ENCODE results near the gene TCF15. TPM values are rescaled to one million over a fixed set of nuclear protein-coding genes. Genes with fewer than 3 reads are reported as not detected.

Gene TCF15
- total RNA-seq, 1 donor from 2014 or later: 0.13 TPM

- Mint-ChIP-seq H3K4me1 (ENCODE audit: low read depth) (no peaks in the 10 kb centered on the region), H3K27me3 (ENCODE audit: insufficient read depth) (peaks cover 19% of the 10 kb centered on the region), H3K9me3 (no peaks in the 10 kb centered on the region), H3K27ac (no peak overlapping the region), H3K36me3 (ENCODE audit: low read depth) (no peaks in the 10 kb centered on the region), H3K4me3 (no peak overlapping the region)
- intact Hi-C loops (cut with micrococcal nuclease): no loop called here
- no peak for DNase-seq (ENCODE audit: low spot score)
Measured at GRCh38 chr20:577167-577791, 32.8 kb downstream of the TCF15 start.

DNA sequence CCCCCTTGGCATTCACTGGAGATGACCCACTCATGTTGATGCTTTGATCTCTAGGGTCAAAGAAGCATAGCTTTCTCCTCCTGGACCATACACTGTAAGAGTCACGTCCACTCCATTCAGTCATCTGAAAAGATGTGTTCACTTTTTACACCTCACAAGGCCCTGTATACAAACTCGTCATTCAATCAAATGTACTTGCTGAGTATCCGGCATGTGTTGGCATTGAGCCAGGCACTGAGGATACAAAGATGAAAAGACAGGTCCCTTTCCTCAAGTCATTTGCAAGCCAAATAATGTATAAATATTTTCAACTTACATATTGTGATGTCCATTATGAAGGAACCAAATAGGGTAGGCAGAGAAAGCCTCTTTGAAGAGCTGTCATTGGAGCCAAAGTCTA, 34.0 kb downstream of the TCF15 start:
- Mint-ChIP-seq H3K9me3 (no peaks in the 10 kb centered on the region), H3K4me3 (no peak overlapping the region), H3K36me3 (ENCODE audit: low read depth) (no peaks in the 10 kb centered on the region), H3K27me3 (ENCODE audit: insufficient read depth) (peaks cover 19% of the 10 kb centered on the region), H3K4me1 (ENCODE audit: low read depth) (no peaks in the 10 kb centered on the region), H3K27ac (no peak overlapping the region)
- no peak for DNase-seq (ENCODE audit: low spot score)
- intact Hi-C loops (cut with micrococcal nuclease): no loop called here

DNA sequence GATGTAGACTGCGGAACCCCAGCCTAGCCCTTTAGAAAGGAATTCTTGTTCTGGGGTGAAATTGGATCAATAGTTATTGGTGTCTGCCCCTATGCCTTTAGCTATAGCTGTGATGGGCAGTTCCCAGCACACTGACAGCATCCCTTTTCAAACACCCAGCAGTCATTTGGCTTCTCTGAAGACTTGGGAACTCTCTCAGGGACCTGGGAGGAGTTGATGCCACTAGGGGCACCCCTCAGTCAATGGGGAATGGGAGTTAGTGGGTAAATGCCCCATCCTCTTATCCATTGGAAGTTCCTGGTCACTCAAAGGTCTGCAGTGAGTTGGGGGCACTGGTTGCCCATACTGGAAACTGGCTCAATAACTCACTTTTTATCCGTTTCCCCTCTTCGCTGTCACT, 34.9 kb downstream of the TCF15 start:
- no peaks in the 10 kb centered on the region for H3K9me3 Mint-ChIP-seq
- no peak for DNase-seq (ENCODE audit: low spot score)
- no peak overlapping the region for H3K27ac Mint-ChIP-seq
- intact Hi-C loops (cut with micrococcal nuclease): no loop called here
- H3K36me3 Mint-ChIP-seq (ENCODE audit: low read depth): no peaks in the 10 kb centered on the region
- no peaks in the 10 kb centered on the region for H3K4me1 Mint-ChIP-seq (ENCODE audit: low read depth)
- H3K4me3 Mint-ChIP-seq: no peak overlapping the region
- peaks cover 19% of the 10 kb centered on the region for H3K27me3 Mint-ChIP-seq (ENCODE audit: insufficient read depth)

GRCh38 chr20:574297-574942, 35.7 kb downstream of the TCF15 start:
- Mint-ChIP-seq H3K4me3 (no peak overlapping the region), H3K9me3 (no peaks in the 10 kb centered on the region), H3K36me3 (ENCODE audit: low read depth) (no peaks in the 10 kb centered on the region), H3K27ac (no peak overlapping the region), H3K27me3 (ENCODE audit: insufficient read depth) (peaks cover 22% of the 10 kb centered on the region), H3K4me1 (ENCODE audit: low read depth) (no peaks in the 10 kb centered on the region)
- no peak for DNase-seq (ENCODE audit: low spot score)
- intact Hi-C loops (cut with micrococcal nuclease): no loop called here

GRCh38 chr20:573414-574296, 36.5 kb downstream of the TCF15 start:
- peaks cover 26% of the 10 kb centered on the region for H3K27me3 Mint-ChIP-seq (ENCODE audit: insufficient read depth)
- H3K4me3 Mint-ChIP-seq: no peak overlapping the region
- no peaks in the 10 kb centered on the region for H3K36me3 Mint-ChIP-seq (ENCODE audit: low read depth)
- no peak for DNase-seq (ENCODE audit: low spot score)
- intact Hi-C loops (cut with micrococcal nuclease): no loop called here
- no peak overlapping the region for H3K27ac Mint-ChIP-seq
- H3K9me3 Mint-ChIP-seq: no peaks in the 10 kb centered on the region
- H3K4me1 Mint-ChIP-seq (ENCODE audit: low read depth): no peaks in the 10 kb centered on the region

- DNase-seq (ENCODE audit: low spot score): no peak
- Mint-ChIP-seq H3K27me3 (ENCODE audit: insufficient read depth) (peaks cover 27% of the 10 kb centered on the region), H3K9me3 (no peaks in the 10 kb centered on the region), H3K27ac (no peak overlapping the region), H3K4me1 (ENCODE audit: low read depth) (no peaks in the 10 kb centered on the region), H3K4me3 (no peak overlapping the region), H3K36me3 (ENCODE audit: low read depth) (no peaks in the 10 kb centered on the region)
- intact Hi-C loops (cut with micrococcal nuclease): no loop called here
Measured at GRCh38 chr20:572727-573126, 37.4 kb downstream of the TCF15 start.

GRCh38 chr20:571754-572441, 38.2 kb downstream of the TCF15 start:
- Mint-ChIP-seq H3K9me3 (no peaks in the 10 kb centered on the region), H3K27ac (no peak overlapping the region), H3K36me3 (ENCODE audit: low read depth) (no peaks in the 10 kb centered on the region), H3K27me3 (ENCODE audit: insufficient read depth) (peaks cover 31% of the 10 kb centered on the region), H3K4me1 (ENCODE audit: low read depth) (no peaks in the 10 kb centered on the region), H3K4me3 (no peak overlapping the region)
- intact Hi-C loops (cut with micrococcal nuclease): no loop called here
- DNase-seq (ENCODE audit: low spot score): no peak

DNA sequence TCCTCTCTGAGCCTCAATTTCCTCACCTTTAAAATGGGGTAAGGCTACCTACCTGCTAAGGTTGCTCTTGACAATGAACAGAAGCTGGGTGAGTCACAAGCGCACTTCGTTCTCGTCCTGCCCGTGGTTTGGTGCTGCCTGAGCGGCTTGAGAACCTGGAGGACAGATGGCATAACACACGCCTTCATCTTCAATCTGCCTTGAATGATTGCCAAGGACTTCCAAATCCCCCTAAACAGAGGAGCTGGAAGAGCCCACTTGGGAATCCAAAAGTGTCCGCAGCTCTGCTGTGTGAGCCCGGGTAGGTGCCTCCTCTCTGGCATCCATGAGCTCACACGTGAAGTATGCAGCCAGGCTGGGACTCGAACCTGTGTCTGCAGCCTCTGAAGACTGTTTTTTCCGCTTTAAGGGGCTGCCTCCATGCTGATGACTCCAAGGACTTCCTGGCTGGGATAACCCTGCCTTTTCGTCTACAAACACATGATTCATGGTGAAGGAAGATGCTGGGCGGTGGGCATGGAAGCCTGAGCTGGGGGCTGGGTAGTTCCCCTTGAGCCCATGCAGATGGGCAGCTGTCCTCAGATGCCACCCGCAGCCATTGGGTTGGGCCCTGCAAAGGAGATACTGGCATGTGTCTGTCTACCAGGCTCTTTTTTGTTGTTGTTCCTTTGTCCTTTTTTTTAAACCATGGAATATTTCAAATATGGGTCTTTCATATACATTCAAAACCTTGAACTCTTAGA, 41.3 kb downstream of the TCF15 start:
- no peak for DNase-seq (ENCODE audit: low spot score)
- intact Hi-C loops (cut with micrococcal nuclease): no loop called here
- Mint-ChIP-seq H3K27me3 (ENCODE audit: insufficient read depth) (peaks cover 36% of the 10 kb centered on the region), H3K4me3 (no peak overlapping the region), H3K9me3 (no peaks in the 10 kb centered on the region), H3K27ac (no peak overlapping the region), H3K4me1 (ENCODE audit: low read depth) (no peaks in the 10 kb centered on the region), H3K36me3 (ENCODE audit: low read depth) (no peaks in the 10 kb centered on the region)

DNA sequence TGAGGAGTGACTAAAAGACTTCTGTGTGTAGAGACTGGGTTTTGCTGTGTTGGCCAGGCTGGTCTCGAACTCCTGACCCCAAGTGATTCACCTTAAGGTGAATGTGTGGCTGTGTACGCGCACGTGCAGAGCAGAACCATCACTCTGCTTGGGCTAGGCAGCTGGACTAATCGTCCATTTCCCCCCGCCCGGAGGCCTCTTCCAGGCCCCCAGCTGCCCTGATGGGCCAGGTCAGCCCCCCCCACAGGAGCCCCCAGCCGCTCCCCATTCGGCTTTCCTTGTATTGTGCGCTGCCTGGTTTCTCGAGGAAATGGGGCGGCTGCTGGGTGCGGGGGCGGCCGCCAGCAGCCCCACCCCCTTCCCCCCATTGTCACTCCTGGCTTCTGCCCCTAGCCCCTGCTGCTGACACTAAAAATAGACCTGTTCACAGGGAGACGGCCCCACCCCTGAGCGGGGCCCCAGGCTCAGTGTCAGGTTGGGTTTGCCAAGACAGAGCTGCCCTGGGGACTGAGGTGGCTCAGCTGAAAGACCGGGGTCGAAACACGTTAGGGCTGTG, 41.9 kb downstream of the TCF15 start:
- Mint-ChIP-seq H3K4me1 (ENCODE audit: low read depth) (no peaks in the 10 kb centered on the region), H3K27ac (no peak overlapping the region), H3K9me3 (no peaks in the 10 kb centered on the region), H3K36me3 (ENCODE audit: low read depth) (no peaks in the 10 kb centered on the region), H3K27me3 (ENCODE audit: insufficient read depth) (peaks cover 29% of the 10 kb centered on the region), H3K4me3 (no peak overlapping the region)
- no peak for DNase-seq (ENCODE audit: low spot score)
- intact Hi-C loops (cut with micrococcal nuclease): no loop called here

GRCh38 chr20:564192-564591, 45.9 kb downstream of the TCF15 start:
- H3K27ac Mint-ChIP-seq: no peak overlapping the region
- intact Hi-C loops (cut with micrococcal nuclease): no loop called here
- DNase-seq (ENCODE audit: low spot score): no peak
- peaks cover 30% of the 10 kb centered on the region for H3K27me3 Mint-ChIP-seq (ENCODE audit: insufficient read depth)
- H3K9me3 Mint-ChIP-seq: no peaks in the 10 kb centered on the region
- H3K36me3 Mint-ChIP-seq (ENCODE audit: low read depth): no peaks in the 10 kb centered on the region
- no peaks in the 10 kb centered on the region for H3K4me1 Mint-ChIP-seq (ENCODE audit: low read depth)
- H3K4me3 Mint-ChIP-seq: no peak overlapping the region

GRCh38 chr20:563187-563586, 46.9 kb downstream of the TCF15 start:
- intact Hi-C loops (cut with micrococcal nuclease): no loop called here
- H3K9me3 Mint-ChIP-seq: no peaks in the 10 kb centered on the region
- peaks cover 27% of the 10 kb centered on the region for H3K27me3 Mint-ChIP-seq (ENCODE audit: insufficient read depth)
- no peak overlapping the region for H3K4me3 Mint-ChIP-seq
- no peak for DNase-seq (ENCODE audit: low spot score)
- no peaks in the 10 kb centered on the region for H3K4me1 Mint-ChIP-seq (ENCODE audit: low read depth)
- H3K27ac Mint-ChIP-seq: no peak overlapping the region
- H3K36me3 Mint-ChIP-seq (ENCODE audit: low read depth): no peaks in the 10 kb centered on the region

GRCh38 chr20:562232-562897, 47.7 kb downstream of the TCF15 start:
- H3K27me3 Mint-ChIP-seq (ENCODE audit: insufficient read depth): peaks cover 26% of the 10 kb centered on the region
- intact Hi-C loops (cut with micrococcal nuclease): no loop called here
- no peak overlapping the region for H3K4me3 Mint-ChIP-seq
- no peak overlapping the region for H3K27ac Mint-ChIP-seq
- DNase-seq (ENCODE audit: low spot score): no peak
- no peaks in the 10 kb centered on the region for H3K4me1 Mint-ChIP-seq (ENCODE audit: low read depth)
- H3K36me3 Mint-ChIP-seq (ENCODE audit: low read depth): no peaks in the 10 kb centered on the region
- no peaks in the 10 kb centered on the region for H3K9me3 Mint-ChIP-seq

Measured in activated T-helper 1 cell treated with anti-CD3 and anti-CD28 coated beads, Interleukin-12 subunit alpha, Interleukin-12 subunit beta, Interleukin-2, Interleukin-4 antibody, amounts not matched to agents 30 ng/mL and 10 ng/mL and 1 ng/mL, durations not matched to agents 14 hours and 24 hours and 36 hours (primary cell).